Right renal cortex interstitium (tissue), 3 donors: Measurements from ENCODE around the gene LACTB. TPM values are rescaled to one million over a fixed set of nuclear protein-coding genes. Genes with fewer than 3 reads are reported as not detected.

ENCODE experiments used
- DNase-seq, 3 donors: peaks; one replicate each; pipeline ENCODE4 v3.0.0-alpha.2; 2013; ENCODE audit warnings: low read depth in 3 of 3, low spot score in 2 of 3
- polyA plus RNA-seq, 3 donors: library from polyadenylated mRNA; unstranded; fragments of 120-200 nt; gene quantifications; one replicate each; pipeline ENCODE4 v1.2.1, GENCODE V29; 2013; ENCODE audit not compliant: insufficient read length in 3 of 3

Gene LACTB
- polyA plus RNA-seq, 3 donors, result 18.3 to 23.7 (median 22.6) TPM

DNA sequence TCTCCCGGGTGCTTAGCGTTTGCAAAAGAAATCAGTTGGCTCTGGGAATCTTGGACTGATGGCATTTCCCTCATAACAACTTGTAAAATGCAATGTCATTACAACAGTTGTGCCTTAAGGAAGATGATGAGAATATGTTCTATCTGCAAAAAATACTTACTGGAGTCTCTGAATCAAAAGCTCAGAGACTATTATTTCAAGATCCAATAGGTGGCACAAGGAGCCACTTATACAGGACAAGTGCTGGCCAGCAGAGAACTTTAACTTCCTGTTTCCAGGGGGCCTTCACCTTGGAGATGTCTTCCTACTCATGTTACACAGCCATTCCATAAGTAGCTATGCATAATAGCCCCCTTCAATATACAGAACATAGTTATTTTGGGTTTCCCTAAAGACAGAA is 44.6 kb downstream of the LACTB start:
- DNase-seq, result no peak

DNA sequence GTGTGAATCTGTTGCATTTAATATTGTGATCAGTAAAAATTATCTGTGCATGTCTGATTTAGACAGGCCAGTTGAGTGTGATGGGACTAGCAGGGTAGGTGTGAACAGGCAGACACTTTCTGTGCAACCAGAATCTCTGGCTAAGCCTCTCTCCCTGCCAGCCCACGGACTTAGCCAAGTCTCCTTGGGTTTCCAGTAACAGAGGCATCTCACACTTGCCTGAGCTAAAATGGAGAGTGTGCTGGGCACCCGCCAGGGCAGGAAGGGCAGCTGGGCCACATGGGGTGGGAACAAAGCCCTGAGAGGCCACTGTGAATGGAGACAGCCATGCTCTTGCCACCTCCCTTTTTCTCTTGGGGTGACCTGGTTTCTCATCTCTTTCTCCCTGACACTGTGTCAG is 48.1 kb downstream of the LACTB start:
- no peak for DNase-seq

- no peak for DNase-seq
These were observed 50.7 kb downstream of the LACTB start for GRCh38 chr15:63172376-63172775.

DNA sequence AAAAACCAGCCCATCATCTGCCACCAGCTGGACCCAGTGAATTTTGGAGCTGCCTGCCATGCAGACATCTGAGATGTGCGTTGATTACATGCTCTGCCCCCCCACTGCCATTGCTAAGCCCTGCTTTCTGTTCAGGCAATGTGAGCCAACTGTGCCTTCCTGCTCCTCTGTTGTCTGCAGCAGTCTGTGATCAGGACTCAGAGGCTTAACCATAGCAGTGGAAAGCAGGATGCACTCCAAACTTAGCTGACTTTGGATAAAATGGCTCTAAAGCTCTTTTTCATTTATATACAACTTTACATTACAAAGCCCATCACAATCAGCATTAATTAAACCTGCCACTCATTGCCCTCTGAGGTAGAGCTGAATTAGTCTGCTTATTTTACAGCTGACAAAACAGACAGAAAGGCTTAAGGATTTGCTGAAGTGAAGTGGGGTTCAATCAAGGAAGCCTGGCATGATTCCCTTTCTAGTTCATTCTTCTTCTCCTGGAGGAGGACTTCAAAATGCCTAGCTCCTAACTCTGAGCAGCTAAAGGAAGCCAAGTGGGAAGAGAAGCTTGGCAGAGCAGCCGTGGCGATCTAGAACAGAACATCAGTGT is 51.3 kb downstream of the LACTB start:
- no peak for DNase-seq

GRCh38 chr15:63176302-63176701 is 54.6 kb downstream of the LACTB start:
- DNase-seq, result no peak

- DNase-seq, result no peak
These were observed 56.4 kb downstream of the LACTB start for GRCh38 chr15:63178034-63178433.

DNA sequence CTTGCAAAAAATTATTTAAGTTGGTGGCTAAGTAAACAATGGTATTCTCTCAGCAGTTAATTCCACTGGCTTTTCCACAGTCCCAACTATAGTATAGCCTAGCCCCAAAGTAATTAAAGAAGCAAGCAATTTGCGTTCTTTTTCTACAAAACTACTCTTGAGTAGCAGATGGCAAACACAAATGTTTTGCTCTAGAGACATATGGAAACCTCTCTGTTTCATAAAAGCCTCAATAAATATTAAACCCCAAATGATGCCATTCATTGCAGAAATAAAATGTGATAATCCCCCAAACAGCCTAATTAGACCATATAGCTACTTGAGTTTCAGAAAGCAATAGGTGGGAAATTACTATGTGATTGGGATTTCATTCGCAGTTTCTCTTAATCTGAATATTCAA is 59.1 kb downstream of the LACTB start:
- DNase-seq, result no peak

- no peak for DNase-seq
These were observed 60.0 kb downstream of the LACTB start for GRCh38 chr15:63181648-63182047.

GRCh38 chr15:63185206-63185605 is 63.5 kb downstream of the LACTB start:
- no peak for DNase-seq

DNA sequence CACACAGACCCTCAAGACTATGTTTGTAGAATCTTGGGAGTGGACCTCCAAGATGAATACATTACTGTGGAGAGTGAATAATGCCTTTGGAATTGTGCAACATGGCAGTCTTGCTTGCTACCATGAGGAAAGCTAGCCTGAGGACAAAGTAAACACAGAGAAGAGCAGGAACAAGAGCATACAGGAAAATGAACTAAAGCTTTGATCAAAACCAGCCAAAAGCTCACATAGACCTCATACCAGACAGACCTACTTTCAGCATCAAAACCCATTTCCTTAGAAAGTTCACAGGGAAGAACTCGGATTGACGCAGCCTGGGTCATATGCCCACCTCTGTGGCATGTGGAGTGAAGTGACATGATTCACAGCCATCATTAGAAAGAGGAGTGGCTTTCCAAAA is 64.4 kb downstream of the LACTB start:
- no peak for DNase-seq

DNA sequence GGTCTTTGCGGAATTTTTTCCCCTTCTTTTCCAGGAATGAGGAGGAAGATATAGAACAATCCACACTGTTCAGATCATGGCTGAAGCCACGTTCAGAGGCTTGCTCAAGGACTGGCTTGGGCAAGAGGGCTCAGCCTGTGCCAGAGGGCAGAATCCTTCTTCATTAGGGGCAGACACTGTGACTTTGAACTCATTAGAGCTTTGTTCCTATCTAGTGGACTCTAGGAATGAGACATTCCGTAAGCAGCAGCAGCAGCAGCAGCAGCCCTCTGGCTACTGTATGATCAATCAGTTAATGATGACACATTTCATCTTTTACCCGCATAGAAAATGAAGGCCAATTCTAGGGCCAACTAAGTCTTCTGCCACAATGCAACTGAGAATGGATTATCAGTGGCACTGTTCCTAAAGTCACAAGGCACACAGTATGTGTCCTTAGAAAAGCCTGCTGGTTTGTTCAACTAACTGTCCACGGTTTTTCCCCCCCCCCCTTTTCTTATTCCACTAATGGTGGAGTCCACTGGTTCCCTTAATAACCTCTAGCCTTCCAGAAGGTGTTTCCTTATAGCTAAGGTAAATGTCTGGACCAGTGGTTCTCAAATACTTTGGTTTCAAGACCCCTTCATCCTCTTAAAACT is 66.0 kb downstream of the LACTB start:
- no peak for DNase-seq

GRCh38 chr15:63188247-63188925 is 66.7 kb downstream of the LACTB start:
- DNase-seq, result no peak

GRCh38 chr15:63188926-63189871 is 67.5 kb downstream of the LACTB start, which contains the start of gene RAB8B:
Gene RAB8B (plus strand): TSS chr15:63189606. CDS start chr15:63189625, 19 bp downstream.
- peak; percentile 78 to 94 (median 89) for DNase-seq

DNA sequence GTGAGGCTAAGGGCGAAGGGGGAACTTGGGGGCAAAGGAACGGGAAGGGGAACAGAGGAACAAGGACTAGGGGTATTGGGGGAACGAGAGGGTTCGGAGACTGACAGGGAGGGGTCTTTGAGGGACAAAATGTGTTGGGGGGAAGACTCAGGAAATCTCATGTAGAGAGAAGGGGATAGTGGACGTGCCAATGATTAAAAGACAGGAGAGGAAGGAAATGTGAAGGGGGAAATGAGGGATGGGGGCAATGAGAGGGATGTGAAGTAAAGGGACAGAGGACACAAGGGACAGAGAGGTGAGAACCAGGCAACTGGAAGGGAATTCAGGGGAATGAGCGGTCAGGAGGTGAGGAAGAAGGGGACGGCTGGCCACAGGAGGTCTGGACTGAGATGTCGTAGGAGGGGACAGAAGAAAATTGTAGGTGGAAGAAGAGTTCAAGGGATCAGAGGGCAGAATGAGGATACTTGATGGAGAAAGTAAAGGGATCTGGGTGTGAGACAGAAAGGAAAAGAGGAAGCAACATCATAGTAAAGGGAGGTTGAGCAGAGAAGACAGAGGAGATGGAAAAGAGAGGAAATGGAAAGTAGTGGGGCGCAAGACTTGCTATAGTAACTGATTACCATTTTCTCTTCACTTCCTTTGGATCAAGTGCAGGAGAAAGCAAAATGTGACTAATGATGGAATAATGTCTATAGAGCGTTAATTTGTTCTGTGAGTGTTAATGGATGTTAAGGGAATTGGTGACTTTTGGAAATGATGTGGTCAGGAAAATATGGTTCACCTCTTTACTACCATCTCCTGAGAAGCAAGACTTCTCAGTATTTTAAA is 68.5 kb downstream of the LACTB start:
- DNase-seq, result no peak

- DNase-seq, result no peak
These were observed 69.3 kb downstream of the LACTB start for GRCh38 chr15:63190769-63191649.
